Pulmonary artery endothelial cell (primary cell): ENCODE results near the gene VHLL. TPM values are rescaled to one million over a fixed set of nuclear protein-coding genes. Genes with fewer than 3 reads are reported as not detected.
"Not testable (repeated sequence)": the region's sequence is repeated elsewhere in the genome, so short reads cannot be mapped to it uniquely, and the experiment has no call there.

ENCODE experiments used
- DNase-seq: peaks from one replicate; pipeline ENCODE4 v3.0.0-alpha.2; 2011; ENCODE audit warnings: low read depth, low spot score
- total RNA-seq: library from RNA; depleted of rRNA; stranded (reverse); fragments of >200 nt; gene quantifications from 2 replicates; pipeline ENCODE4 v1.2.3, GENCODE V29; 2014

VHLL gene
- total RNA-seq, result 0.13 TPM in 1 of 2 replicates, not detected in the other

- no peak for DNase-seq
Measured at GRCh38 chr1:156298852-156299357, at the start of gene VHLL. Gene VHLL (minus strand): TSS chr1:156299307. CDS start chr1:156299189, 118 bp downstream.

DNA sequence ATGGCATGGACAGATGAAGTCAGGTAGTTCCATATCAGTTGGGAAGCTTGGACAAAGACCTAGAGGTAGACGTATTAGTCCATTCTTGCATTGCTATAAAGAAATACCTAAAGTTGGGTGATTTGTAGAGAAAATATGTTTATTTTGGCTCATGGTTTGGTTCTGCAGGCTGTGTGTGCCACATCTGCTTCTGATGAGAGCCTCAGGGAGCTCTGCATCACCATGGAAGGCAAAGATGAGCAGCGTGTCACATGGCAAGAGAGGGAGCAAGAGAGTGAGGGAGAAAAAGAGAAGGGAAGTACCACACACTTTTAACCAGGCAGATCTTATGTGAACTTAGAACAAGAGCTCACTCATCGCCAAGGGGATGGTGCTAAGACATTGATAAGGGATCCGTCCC lies 48.2 kb upstream of the VHLL start:
- no peak for DNase-seq

GRCh38 chr1:156346636-156347035 lies 47.5 kb upstream of the VHLL start:
- DNase-seq, result no peak

DNA sequence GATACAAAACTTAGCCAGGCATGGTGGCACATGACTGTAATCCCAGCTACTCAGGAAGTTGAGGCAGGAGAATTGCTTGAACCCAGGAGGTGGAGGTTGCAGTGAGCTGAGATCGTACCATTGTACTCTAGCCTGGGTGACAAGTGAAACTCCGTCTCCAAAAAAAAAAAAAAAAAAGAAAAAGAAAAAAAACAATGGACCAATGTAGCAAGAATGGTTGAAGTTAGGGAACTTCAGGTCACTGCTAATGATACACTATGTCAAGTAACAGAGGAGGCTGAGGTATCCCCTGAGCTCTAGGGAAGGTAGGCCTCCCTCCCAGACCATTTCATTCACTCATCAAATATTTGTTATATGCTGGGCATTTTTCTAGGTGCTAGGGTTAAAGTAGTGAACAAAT lies 46.9 kb upstream of the VHLL start:
- not testable (repeated sequence) for DNase-seq

DNA sequence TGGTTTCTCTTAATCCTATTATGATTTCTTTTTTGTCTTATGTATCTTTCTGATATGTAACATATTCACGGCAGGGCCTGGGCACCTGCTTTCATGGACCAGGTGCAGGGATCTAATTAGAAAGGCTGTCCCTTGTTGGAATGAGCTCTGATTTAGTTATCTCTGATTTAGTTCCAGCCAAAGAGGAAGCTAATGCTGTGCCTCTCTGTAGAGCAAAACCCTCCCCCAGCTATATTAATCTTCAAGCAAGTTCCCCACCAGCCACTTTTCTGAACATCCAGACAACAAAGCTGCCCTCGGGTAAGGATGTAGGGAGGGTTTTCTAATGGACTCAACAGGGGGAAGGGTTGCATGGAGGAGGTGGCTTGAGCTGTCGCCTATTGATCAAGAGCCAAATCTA lies 45.3 kb upstream of the VHLL start:
- no peak for DNase-seq

- no peak for DNase-seq
Measured at GRCh38 chr1:156342166-156342955, 43.3 kb upstream of the VHLL start.

GRCh38 chr1:156338180-156338976 lies 39.3 kb upstream of the VHLL start, which contains the start of the genes CCT3 and TSACC:
Gene CCT3 (minus strand): TSS chr1:156338292. CDS start chr1:156338184, 108 bp downstream.
Gene TSACC (plus strand): TSS chr1:156338526. CDS start chr1:156339758, 1,232 bp downstream.
- peak; percentile 99 for DNase-seq

GRCh38 chr1:156337888-156338179 lies 38.7 kb upstream of the VHLL start:
- no peak for DNase-seq

GRCh38 chr1:156337052-156337887 lies 38.2 kb upstream of the VHLL start:
- no peak for DNase-seq

- no peak for DNase-seq
Measured at GRCh38 chr1:156336242-156336641, 37.1 kb upstream of the VHLL start.

- DNase-seq, result not testable (repeated sequence)
Measured at GRCh38 chr1:156323179-156323578, 24.1 kb upstream of the VHLL start.

DNA sequence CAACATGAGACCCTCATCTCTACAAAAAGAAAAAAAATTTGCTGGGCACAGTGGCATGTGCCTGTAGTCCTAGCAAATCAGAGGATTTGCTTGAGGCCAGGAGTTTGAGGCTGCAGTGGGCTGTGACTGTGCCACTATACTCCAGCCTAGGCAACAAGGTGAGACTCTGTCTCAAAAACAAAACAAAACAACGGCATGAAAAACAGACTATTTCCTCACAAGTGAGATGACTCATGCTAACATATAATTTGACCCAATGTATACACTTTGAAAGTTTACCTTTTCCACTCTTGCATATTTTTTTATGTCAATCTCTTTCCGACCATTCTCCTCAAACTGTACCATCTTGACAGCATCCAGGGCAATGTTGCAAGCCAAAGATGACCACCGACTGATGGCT lies 21.5 kb upstream of the VHLL start:
- DNase-seq, result no peak

DNA sequence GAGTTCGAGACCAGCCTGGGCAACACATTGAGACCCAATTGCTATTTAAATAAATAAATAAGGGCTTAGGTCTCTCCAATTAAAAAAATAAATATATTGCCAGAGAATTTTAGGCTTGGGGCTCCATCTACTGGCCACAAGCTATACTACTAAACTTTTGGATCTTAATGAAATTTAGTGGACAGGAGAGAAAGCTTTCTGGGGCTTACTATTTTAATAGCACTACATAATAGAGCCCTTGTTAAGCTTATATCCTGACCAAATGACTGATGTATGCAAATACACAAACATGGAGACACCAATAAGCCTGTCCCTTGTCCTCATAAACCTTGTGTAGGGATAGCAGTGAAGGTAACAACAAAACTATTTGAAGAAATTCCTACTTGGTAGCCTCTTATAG lies 20.6 kb upstream of the VHLL start:
- DNase-seq, result no peak

- no peak for DNase-seq
Measured at GRCh38 chr1:156316909-156317308, 17.8 kb upstream of the VHLL start.

GRCh38 chr1:156310962-156311361 lies 11.9 kb upstream of the VHLL start:
- no peak for DNase-seq

DNA sequence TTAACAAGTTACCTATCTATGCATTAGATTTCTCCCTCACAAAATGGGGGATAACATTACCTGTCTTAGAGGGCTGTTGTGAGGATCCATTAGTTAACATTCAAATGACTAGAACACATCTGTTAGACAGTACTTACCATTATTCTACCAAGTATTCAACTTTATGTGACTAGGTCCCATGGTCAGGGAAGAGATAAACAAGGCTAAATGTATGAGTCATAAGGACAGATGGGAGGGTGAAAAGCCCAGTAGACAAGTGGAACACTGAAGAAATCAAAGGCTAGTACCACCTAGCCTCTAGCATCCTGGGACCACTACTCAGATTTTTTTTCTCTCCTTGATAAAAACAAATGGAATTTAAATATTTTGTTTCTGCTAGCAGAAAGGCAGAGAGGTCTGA lies 9.0 kb upstream of the VHLL start:
- DNase-seq, result no peak

- DNase-seq, result no peak
Measured at GRCh38 chr1:156305215-156305614, 6.1 kb upstream of the VHLL start.

GRCh38 chr1:156303241-156303640 lies 4.1 kb upstream of the VHLL start:
- no peak for DNase-seq

DNA sequence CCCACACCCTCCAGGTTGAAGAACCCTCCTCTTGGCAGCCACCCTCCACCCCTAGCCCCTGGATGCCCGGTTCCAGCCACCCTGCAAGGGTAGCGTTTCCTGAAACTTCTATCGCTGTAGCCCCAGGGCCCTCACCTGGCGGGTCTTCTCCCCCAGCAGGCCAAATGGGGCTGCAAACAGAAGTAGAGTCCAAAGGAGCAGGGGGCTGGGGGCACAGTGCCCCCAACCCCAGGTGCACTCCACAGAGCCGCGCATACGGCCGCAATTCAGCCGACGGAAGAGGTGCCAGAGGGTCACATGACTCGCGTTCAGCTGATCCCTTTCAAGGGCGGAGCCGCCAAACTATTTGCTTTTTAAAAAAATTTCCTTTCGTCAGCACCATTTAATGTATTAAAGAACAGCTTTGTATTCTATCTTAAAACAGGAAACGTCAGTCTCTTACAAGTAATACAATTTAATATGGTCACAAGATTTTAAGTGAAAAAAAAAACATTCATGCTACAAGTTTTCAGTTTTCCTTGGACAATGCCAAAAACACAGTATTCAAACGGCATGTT lies 3.6 kb downstream of the VHLL start, which contains the start of gene GLMP:
Gene GLMP, minus strand, starts transcription at position 289 of the 557 bp plus-strand sequence. Its CDS starts 34 bp downstream, at position 255.
- peak; percentile 20 for DNase-seq

DNA sequence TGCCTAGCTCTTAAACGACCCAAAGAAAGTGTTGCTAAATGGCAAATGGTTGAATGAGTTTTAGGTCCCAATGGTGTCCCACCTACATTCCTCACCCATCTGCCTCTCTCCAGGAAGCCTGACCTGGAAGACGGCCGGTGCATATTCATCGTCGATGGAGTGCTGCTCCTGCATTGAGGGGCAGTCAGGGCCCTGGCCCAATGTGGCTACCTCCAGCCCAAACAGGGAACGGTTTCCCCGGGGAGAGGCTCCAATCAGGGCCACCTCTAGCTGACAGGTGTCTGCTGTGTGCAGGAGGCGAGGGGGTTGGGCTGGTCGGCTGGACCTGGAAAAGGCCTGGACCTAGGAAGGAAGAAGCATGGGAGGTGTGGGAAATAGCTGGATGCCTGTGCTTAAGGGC lies 5.2 kb downstream of the VHLL start:
- DNase-seq, result no peak

GRCh38 chr1:156293098-156293434 lies 6.0 kb downstream of the VHLL start:
- no peak for DNase-seq
